K562 (cell line): ENCODE data around the gene WDR5B. TPM values are rescaled to one million over a fixed set of nuclear protein-coding genes. Genes with fewer than 3 reads are reported as not detected.

ENCODE experiments used
- ATF1 ChIP-seq, 2 experiments: fragments of 450-650 bp in 1 of 2; IDR thresholded peaks; 2 replicates each; pipeline ENCODE4 v1.6.1; 2016; ENCODE audit warnings: missing compliant biosample characterization in 1 of 2, missing genetic modification characterization in 1 of 2
- DMBX1 ChIP-seq: fragments of 250-450 bp; sonication (Bioruptor Pico); IDR thresholded peaks from 2 replicates; pipeline ENCODE4 v1.8.0; 2022; ENCODE audit warnings: inconsistent platforms, mild to moderate bottlenecking, moderate library complexity, borderline replicate concordance
- GTF2E2 ChIP-seq: fragments of 200-800 bp; sonication (Bioruptor generic); IDR thresholded peaks from 2 replicates; pipeline ENCODE4 v1.6.1; 2016; ENCODE audit warnings: missing genetic modification characterization, missing compliant biosample characterization
- KAT2B ChIP-seq: IDR thresholded peaks from one replicate; pipeline ENCODE4 v1.6.1; 2012; ENCODE audit warnings: low read depth, mild to moderate bottlenecking, control low read depth, inconsistent platforms, low read length, moderate library complexity
- KDM4B ChIP-seq, 2 experiments: fragments of 450-650 bp in 1 of 2; sonication (generic) in 1 of 2; IDR thresholded peaks; 2 replicates each; pipeline ENCODE4 v1.6.1; 2016 to 2017; ENCODE audit warnings: borderline replicate concordance in 2 of 2, antibody characterized with exemption in 1 of 2, low read depth in 1 of 2, mild to moderate bottlenecking in 1 of 2
- KDM5B ChIP-seq: fragments of 200-600 bp; sonication (generic); IDR thresholded peaks from 2 replicates; pipeline ENCODE4 v1.6.1; 2012; ENCODE audit warnings: low read depth, mild to moderate bottlenecking, moderate library complexity, low read length, control low read depth, inconsistent platforms; ENCODE audit not compliant: insufficient replicate concordance
- MCM5 ChIP-seq: fragments of 450-650 bp; IDR thresholded peaks from 2 replicates; pipeline ENCODE4 v1.6.1; 2016; ENCODE audit warnings: low read depth
- NCOA6 ChIP-seq: fragments of 450-650 bp; IDR thresholded peaks from 2 replicates; pipeline ENCODE4 v1.6.1; 2017; ENCODE audit warnings: mild to moderate bottlenecking
- NFE2L1 ChIP-seq: fragments of 450-650 bp; IDR thresholded peaks from 2 replicates; pipeline ENCODE4 v1.6.1; 2016; ENCODE audit warnings: missing genetic modification characterization, low read depth, mild to moderate bottlenecking, missing compliant biosample characterization, moderate library complexity, borderline replicate concordance
- PURB ChIP-seq: sonication (generic); formaldehyde crosslinking; IDR thresholded peaks from 2 replicates; pipeline ENCODE4 v1.9.0; 2021; ENCODE audit warnings: low read depth, mild to moderate bottlenecking, missing genetic modification reagents
- RB1 ChIP-seq: fragments of 450-650 bp; IDR thresholded peaks from 2 replicates; pipeline ENCODE4 v1.6.1; 2017; ENCODE audit warnings: low read depth, mild to moderate bottlenecking
- RNF2 ChIP-seq: sonication (generic); IDR thresholded peaks from 2 replicates; pipeline ENCODE4 v1.6.1; 2016
- SMARCB1 ChIP-seq: IDR thresholded peaks from 2 replicates; pipeline ENCODE4 v1.6.1; 2011; ENCODE audit warnings: improper control_type of control experiment, low read depth; ENCODE audit not compliant: insufficient read length
- SMARCC2 ChIP-seq: fragments of 450-650 bp; IDR thresholded peaks from 2 replicates; pipeline ENCODE4 v1.6.1; 2017; ENCODE audit warnings: antibody characterized with exemption, moderate library complexity, mild to moderate bottlenecking, low read depth
- SRSF7 ChIP-seq: fragments of 200-400 bp; formaldehyde crosslinking; optimal IDR thresholded peaks from 2 replicates; pipeline ENCODE3; 2017; ENCODE audit warnings: mild to moderate bottlenecking, low read depth, low read length
- WHSC1 ChIP-seq: IDR thresholded peaks from one replicate; pipeline ENCODE4 v1.6.1; 2012; ENCODE audit warnings: low read length, control low read depth, inconsistent platforms
- ZNF23 ChIP-seq: fragments of 250-450 bp; sonication (Bioruptor Pico); IDR thresholded peaks from 2 replicates; pipeline ENCODE4 v1.4.0; 2020; ENCODE audit warnings: mild to moderate bottlenecking
- ZNF324 ChIP-seq: fragments of 250-450 bp; sonication (Bioruptor Pico); IDR thresholded peaks from 2 replicates; pipeline ENCODE4 v1.4.0; 2020; ENCODE audit warnings: mild to moderate bottlenecking
- ZNF695 ChIP-seq: fragments of 450-650 bp; formaldehyde crosslinking; IDR thresholded peaks from 2 replicates; pipeline ENCODE4 v1.4.0; 2020; ENCODE audit warnings: mild to moderate bottlenecking, moderate library complexity
- polyA plus RNA-seq, 8 experiments: library from polyadenylated mRNA; depleted of rRNA in 4 of 8; stranded (reverse) in 5 of 8; unstranded in 3 of 8; fragments of >200 nt; fragmentation: Nextera tagmentation in 2 of 8; fragmentation: Illumina TruSeq in 1 of 8; extraction: Ambion mirVana in 2 of 8; extraction: Trizol in 1 of 8; gene quantifications; 2 replicates each; pipeline versions ENCODE4 v1.2.1 to v1.2.3, GENCODE V29; 2011 to 2014; ENCODE audit warnings: inconsistent platforms in 1 of 8, missing spikeins in 1 of 8
- total RNA-seq, 7 experiments: library from RNA; depleted of rRNA in 6 of 7; stranded (reverse); fragments of >200 nt in 6 of 7; fragmentation: Illumina TruSeq in 2 of 7; extraction: Trizol in 2 of 7; gene quantifications; 2 replicates each; pipeline versions ENCODE4 v1.2.1 to v1.2.3, GENCODE V29; 2011 to 2021; ENCODE audit warnings: low replicate concordance in 1 of 7
- TF ChIP-seq, protein P1 (sequence below): sonication (generic); formaldehyde crosslinking; IDR thresholded peaks from 2 replicates; pipeline ENCODE4 v1.8.0; 2022; ENCODE audit warnings: mild to moderate bottlenecking, low read depth, missing genetic modification reagents
- TF ChIP-seq, protein P2 (sequence below): sonication (generic); formaldehyde crosslinking; IDR thresholded peaks from 2 replicates; pipeline ENCODE4 v1.8.0; 2022; ENCODE audit warnings: mild to moderate bottlenecking, missing genetic modification reagents

Gene WDR5B
- total and polyA plus RNA-seq, 9 of the 15 experiments (the other 6 are each of a cell fraction or from before 2014, with no cell fraction given): 2.8 to 10.1 (median 4.2) TPM

DNA sequence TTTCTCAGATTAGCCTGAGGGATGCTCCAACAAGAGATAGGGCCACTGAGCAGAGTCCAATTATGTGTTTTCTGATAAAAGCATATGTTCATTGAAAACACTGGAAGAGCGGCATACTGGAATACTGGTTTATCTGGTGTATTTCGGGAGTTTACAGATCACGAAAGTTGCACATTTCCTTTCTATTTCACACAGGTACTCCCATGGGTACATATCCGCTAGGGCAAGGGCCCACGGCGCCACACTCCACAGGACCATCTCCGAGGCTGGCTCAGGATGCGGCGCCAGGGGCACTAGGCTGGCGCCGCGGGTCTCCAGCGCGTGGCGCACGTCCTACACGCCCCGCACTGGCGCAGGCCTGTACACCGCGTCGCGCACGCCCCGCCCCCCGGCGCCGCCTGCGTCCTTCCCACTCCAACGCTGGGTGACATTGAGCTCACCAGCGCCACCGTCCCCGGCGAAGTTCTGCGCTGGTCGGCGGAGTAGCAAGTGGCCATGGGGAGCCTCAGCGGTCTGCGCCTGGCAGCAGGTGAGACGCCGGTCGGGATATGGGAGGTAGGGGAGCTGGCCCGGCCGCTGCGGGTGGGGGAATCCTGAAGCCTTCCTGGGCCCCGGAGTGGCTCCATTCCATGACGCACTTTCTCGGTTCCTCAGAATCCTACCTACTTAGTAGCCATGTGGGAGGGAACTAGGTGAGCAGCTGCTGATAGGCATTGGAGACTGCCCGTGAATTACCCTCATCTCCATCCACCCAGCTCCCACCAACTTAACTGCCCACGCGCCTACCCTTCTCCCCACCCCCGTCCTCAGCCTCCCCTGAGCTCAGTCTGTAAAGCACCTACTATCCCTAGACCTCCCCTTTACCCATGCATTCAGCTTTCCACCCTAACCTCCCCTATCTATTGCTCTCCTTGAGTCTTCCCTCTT lies 31.8 kb downstream of the WDR5B start, which contains the start of gene FAM162A (continued):
- TF ChIP-seq NFE2L1 (tag) (no peak), PURB (no peak), NCOA6 (peak; percentile 44; the same call in 1 of the 2 replicates), KDM4B (IDR thresholded peaks at IDR 0.05; ENCODE audit: borderline replicate concordance in 2 of 2, low read depth in 1 of 2) (no peak), ZNF695 (CRISPR knock-in tag) (no peak), GTF2E2 (peak; percentile 37; the same call in 1 of the 2 replicates), RB1 (peak; percentile 87), ZNF23 (CRISPR knock-in tag) (no peak), RNF2 (no peak), SMARCC2 (no peak), DMBX1 (no peak), WHSC1 (no peak), SRSF7 (no peak), ATF1 (CRISPR knock-in tag; IDR thresholded peaks at IDR 0.05) (peak; percentile 55), ATF1 (tag; IDR thresholded peaks at IDR 0.05) (peak; percentile 84), ZNF324 (CRISPR knock-in tag) (no peak), MCM5 (no peak), KAT2B (peak; percentile 52), SMARCB1 (no peak), KDM5B (peak; percentile 63)
- TF ChIP-seq, protein P1, sequence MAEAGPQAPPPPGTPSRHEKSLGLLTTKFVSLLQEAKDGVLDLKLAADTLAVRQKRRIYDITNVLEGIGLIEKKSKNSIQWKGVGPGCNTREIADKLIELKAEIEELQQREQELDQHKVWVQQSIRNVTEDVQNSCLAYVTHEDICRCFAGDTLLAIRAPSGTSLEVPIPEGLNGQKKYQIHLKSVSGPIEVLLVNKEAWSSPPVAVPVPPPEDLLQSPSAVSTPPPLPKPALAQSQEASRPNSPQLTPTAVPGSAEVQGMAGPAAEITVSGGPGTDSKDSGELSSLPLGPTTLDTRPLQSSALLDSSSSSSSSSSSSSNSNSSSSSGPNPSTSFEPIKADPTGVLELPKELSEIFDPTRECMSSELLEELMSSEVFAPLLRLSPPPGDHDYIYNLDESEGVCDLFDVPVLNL (CRISPR knock-in tag): no peak
- TF ChIP-seq, protein P2, sequence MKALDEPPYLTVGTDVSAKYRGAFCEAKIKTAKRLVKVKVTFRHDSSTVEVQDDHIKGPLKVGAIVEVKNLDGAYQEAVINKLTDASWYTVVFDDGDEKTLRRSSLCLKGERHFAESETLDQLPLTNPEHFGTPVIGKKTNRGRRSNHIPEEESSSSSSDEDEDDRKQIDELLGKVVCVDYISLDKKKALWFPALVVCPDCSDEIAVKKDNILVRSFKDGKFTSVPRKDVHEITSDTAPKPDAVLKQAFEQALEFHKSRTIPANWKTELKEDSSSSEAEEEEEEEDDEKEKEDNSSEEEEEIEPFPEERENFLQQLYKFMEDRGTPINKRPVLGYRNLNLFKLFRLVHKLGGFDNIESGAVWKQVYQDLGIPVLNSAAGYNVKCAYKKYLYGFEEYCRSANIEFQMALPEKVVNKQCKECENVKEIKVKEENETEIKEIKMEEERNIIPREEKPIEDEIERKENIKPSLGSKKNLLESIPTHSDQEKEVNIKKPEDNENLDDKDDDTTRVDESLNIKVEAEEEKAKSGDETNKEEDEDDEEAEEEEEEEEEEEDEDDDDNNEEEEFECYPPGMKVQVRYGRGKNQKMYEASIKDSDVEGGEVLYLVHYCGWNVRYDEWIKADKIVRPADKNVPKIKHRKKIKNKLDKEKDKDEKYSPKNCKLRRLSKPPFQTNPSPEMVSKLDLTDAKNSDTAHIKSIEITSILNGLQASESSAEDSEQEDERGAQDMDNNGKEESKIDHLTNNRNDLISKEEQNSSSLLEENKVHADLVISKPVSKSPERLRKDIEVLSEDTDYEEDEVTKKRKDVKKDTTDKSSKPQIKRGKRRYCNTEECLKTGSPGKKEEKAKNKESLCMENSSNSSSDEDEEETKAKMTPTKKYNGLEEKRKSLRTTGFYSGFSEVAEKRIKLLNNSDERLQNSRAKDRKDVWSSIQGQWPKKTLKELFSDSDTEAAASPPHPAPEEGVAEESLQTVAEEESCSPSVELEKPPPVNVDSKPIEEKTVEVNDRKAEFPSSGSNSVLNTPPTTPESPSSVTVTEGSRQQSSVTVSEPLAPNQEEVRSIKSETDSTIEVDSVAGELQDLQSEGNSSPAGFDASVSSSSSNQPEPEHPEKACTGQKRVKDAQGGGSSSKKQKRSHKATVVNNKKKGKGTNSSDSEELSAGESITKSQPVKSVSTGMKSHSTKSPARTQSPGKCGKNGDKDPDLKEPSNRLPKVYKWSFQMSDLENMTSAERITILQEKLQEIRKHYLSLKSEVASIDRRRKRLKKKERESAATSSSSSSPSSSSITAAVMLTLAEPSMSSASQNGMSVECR: 0 out of 2 replicates have a peak, but pooled peaks have one; percentile 19
